Mesendoderm (in vitro differentiated cells): Measurements from ENCODE around the gene LIPA. TPM values are rescaled to one million over a fixed set of nuclear protein-coding genes. Genes with fewer than 3 reads are reported as not detected.

ENCODE experiments used
- DNase-seq: peaks from one replicate; pipeline ENCODE4 v3.0.0; 2013
- H2AK5ac ChIP-seq: 2 replicates; pipeline ENCODE4 v1.6.1; 2013; ENCODE audit warnings: low read length, inconsistent platforms
- H2BK120ac ChIP-seq: 2 replicates; pipeline ENCODE4 v1.6.1; 2013; ENCODE audit warnings: low read depth, mild to moderate bottlenecking, low read length, moderate library complexity, mixed read lengths
- H2BK15ac ChIP-seq: replicated peaks from 2 replicates; pipeline ENCODE4 v1.6.1; 2013; ENCODE audit warnings: low read depth, mild to moderate bottlenecking, moderate library complexity
- H2BK5ac ChIP-seq: 2 replicates; pipeline ENCODE4 v1.6.1; 2013; ENCODE audit warnings: low read length, inconsistent platforms
- H3K18ac ChIP-seq: 2 replicates; pipeline ENCODE4 v1.6.1; 2013; ENCODE audit warnings: mild to moderate bottlenecking, low read length, mixed read lengths
- H3K23ac ChIP-seq: one replicate; pipeline ENCODE4 v1.6.1; 2013; ENCODE audit warnings: low read length
- H3K27ac ChIP-seq: 2 replicates; pipeline ENCODE4 v1.5.1; 2013; ENCODE audit warnings: low read depth, mild to moderate bottlenecking, inconsistent platforms, low read length, moderate library complexity
- H3K27me3 ChIP-seq: 2 replicates; pipeline ENCODE4 v1.6.1; 2013; ENCODE audit warnings: low read length, control low read depth, mild to moderate bottlenecking, inconsistent platforms; ENCODE audit not compliant: insufficient read depth, poor library complexity
- H3K36me3 ChIP-seq: 2 replicates; pipeline ENCODE4 v1.6.1; 2013; ENCODE audit warnings: low read length, inconsistent platforms; ENCODE audit not compliant: control insufficient read depth, insufficient read depth
- H3K4ac ChIP-seq: one replicate; pipeline ENCODE4 v1.6.1; 2013; ENCODE audit warnings: low read depth, mild to moderate bottlenecking, low read length, moderate library complexity
- H3K4me1 ChIP-seq: 2 replicates; pipeline ENCODE4 v1.6.1; 2013; ENCODE audit warnings: low read depth, low read length, inconsistent platforms; ENCODE audit not compliant: control insufficient read depth
- H3K4me2 ChIP-seq: 2 replicates; pipeline ENCODE4 v1.6.1; 2013; ENCODE audit warnings: low read length
- H3K4me3 ChIP-seq: 2 replicates; pipeline ENCODE4 v1.5.1; 2013; ENCODE audit warnings: mild to moderate bottlenecking, low read length
- H3K56ac ChIP-seq: one replicate; pipeline ENCODE4 v1.6.1; 2013; ENCODE audit warnings: low read length
- H3K79me1 ChIP-seq: 2 replicates; pipeline ENCODE4 v1.6.1; 2013; ENCODE audit warnings: low read length, inconsistent platforms
- H3K79me2 ChIP-seq: 2 replicates; pipeline ENCODE4 v1.6.1; 2013; ENCODE audit warnings: mild to moderate bottlenecking, low read length; ENCODE audit not compliant: control insufficient read depth, insufficient read depth
- H3K9ac ChIP-seq: 2 replicates; pipeline ENCODE4 v1.6.1; 2013; ENCODE audit warnings: low read length, inconsistent platforms
- H4K5ac ChIP-seq: one replicate; pipeline ENCODE4 v1.6.1; 2013; ENCODE audit warnings: low read length
- H4K8ac ChIP-seq: one replicate; pipeline ENCODE4 v1.6.1; 2013; ENCODE audit warnings: low read depth, mild to moderate bottlenecking, control low read depth, low read length, moderate library complexity
- WGBS: extraction: QIAGEN DNeasy Blood & Tissue Kit; methylation state at CpG from one replicate; pipeline ENCODE4 v1.1.7; 2013; ENCODE audit warnings: low lambda C conversion rate, missing lambda C conversion rate; ENCODE audit not compliant: insufficient coverage; ENCODE audit errors: extremely low coverage; 5-methylcytosine and 5-hydroxymethylcytosine counted together
- polyA plus RNA-seq, 2 experiments: library from polyadenylated mRNA; stranded (reverse); fragments of 200-250 nt; gene quantifications; one replicate each; pipeline ENCODE4 v1.2.3, GENCODE V29; 2013

The LIPA gene
- 39.3 TPM for polyA plus RNA-seq (2013, experiment 1 of 2)
- 38.4 TPM for polyA plus RNA-seq (2013, experiment 2 of 2)

DNA sequence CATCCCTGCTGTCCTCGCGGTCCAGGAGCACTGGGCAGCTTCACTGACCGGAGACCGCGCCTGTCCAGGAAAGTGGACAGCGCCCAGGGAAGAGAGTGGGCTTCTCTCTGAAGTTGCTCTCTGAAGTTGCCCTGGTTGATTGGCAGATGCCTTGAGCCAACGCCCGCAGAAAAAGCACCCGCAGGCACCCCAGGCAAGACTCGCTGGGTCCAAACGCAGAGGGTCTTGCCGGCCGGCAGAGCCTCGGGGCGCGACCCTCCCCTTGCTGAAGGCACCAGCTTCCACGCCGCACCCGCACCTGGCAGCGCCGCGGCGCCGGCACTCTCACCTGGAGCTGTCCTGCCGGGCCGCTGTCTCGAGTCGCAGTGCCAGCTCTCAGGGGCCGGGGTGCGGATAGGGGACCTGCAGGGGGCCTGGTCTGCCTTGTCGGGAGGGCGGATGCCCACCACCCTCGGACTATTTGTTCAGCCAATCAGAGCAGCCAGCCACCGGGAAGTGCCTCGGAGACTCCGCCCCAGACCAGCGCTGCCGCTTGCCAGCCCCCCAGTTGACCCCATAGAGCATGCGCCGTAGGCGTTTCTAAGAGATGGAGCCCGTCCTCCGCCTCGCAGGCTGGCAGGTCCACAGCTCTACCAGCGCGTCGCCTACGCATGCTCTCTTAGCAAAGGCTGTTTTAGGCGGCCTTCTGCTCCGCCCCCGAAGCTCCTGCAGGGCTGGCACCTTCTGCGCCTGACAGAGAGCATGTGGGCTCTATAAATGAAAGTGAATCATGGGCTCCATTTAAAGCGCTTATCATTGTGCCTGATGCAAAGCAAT lies at the start of gene LIPA:
Gene LIPA, minus strand, starts transcription at position 367 of the 816 bp plus-strand sequence. CDS start 4,127 bp downstream, outside the sequence.
- peak within 1 kb of the TSS; percentile 67 for H3K4me3 ChIP-seq
- peak within 1 kb of the TSS; percentile 61 for H3K9ac ChIP-seq
- no peak within 1 kb of the TSS for H3K18ac ChIP-seq
- H3K23ac ChIP-seq, result peak within 1 kb of the TSS; percentile 48
- H3K36me3 ChIP-seq, result no peaks in the 10 kb centered on the region
- DNase-seq, result peak; percentile 98
- H3K4me2 ChIP-seq, result peak within 1 kb of the TSS; percentile 79
- H3K4ac ChIP-seq, result no peak within 1 kb of the TSS
- peak within 1 kb of the TSS; percentile 79 for H3K56ac ChIP-seq
- no CpG with 5 or more reads among the region's 53 CpGs for WGBS
- H2BK5ac ChIP-seq, result no peak within 1 kb of the TSS
- H3K79me1 ChIP-seq, result no peaks in the 10 kb centered on the region
- no peak within 1 kb of the TSS for H4K5ac ChIP-seq
- H2AK5ac ChIP-seq, result no peak within 1 kb of the TSS
- H3K4me1 ChIP-seq, result peaks cover 3% of the 10 kb centered on the region
- no peak within 1 kb of the TSS for H3K27ac ChIP-seq
- no peaks in the 10 kb centered on the region for H3K79me2 ChIP-seq
- H3K27me3 ChIP-seq, result no peaks in the 10 kb centered on the region
- H4K8ac ChIP-seq, result no peak within 1 kb of the TSS
- H2BK120ac ChIP-seq, result no peak within 1 kb of the TSS
- no peak within 1 kb of the TSS for H2BK15ac ChIP-seq

DNA sequence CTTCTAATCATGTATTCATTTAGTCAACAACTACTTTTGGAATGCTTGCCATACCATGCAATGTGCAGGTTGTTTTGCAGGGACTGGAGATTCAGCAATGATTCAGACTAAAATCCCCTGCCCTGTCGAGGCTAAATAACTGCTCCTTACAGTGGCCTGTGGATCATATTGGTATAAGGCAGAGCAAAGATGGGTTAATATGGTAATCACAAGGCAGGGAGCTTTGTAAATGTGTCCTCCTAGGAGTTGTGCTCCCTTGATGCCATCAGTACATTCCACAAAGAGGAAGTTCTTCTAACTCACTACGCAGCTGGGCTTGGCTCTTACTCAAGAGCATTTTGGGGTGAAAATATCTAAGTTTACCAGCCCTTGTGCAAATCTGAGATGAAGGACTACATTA lies 49.7 kb upstream of the LIPA start:
- DNase-seq, result no peak
- H3K56ac ChIP-seq, result no peak overlapping the region
- no peak overlapping the region for H3K4me3 ChIP-seq

DNA sequence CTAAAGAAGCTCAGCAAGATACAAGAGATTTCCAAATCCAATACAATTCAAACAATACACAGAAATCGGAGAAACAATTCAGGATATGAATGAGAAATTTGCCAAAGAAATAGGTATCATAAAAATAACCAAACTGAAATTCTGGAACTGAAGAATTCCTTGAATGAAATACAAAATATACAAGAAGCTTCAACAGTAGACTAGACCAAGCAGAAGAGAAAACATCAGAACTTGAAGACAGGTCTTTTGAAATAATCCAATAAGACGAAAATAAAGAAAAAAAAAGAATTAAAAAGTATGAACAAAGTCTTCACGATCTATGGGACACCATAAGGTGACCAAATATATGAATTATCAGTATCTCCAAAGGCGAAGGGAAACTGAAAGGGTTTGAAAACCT lies 47.5 kb upstream of the LIPA start:
- Histone ChIP-seq H3K18ac (no peak overlapping the region), H3K27me3 (no peaks in the 10 kb centered on the region), H3K4me1 (no peaks in the 10 kb centered on the region), H3K9ac (no peak overlapping the region), H3K36me3 (no peaks in the 10 kb centered on the region), H3K4me3 (no peak overlapping the region), H3K27ac (no peak overlapping the region), H4K8ac (no peak overlapping the region), H2BK15ac (no peak overlapping the region), H4K5ac (no peak overlapping the region), H3K56ac (no peak overlapping the region), H2BK120ac (no peak overlapping the region), H3K4ac (no peak overlapping the region), H2AK5ac (no peak overlapping the region), H3K23ac (no peak overlapping the region), H3K4me2 (no peak overlapping the region), H3K79me2 (no peaks in the 10 kb centered on the region), H3K79me1 (no peaks in the 10 kb centered on the region), H2BK5ac (no peak overlapping the region)
- WGBS, result no CpG with 5 or more reads among the region's 4 CpGs
- no peak for DNase-seq

More for the DNA sequence above, 49.7 kb upstream of the LIPA start:
- no peaks in the 10 kb centered on the region for H3K79me2 ChIP-seq
- no CpG with 5 or more reads among the region's 2 CpGs for WGBS
- H3K36me3 ChIP-seq, result no peaks in the 10 kb centered on the region
- no peak overlapping the region for H4K5ac ChIP-seq
- no peak overlapping the region for H2BK120ac ChIP-seq
- no peak overlapping the region for H2AK5ac ChIP-seq
- no peaks in the 10 kb centered on the region for H3K79me1 ChIP-seq
- no peaks in the 10 kb centered on the region for H3K4me1 ChIP-seq
- no peak overlapping the region for H2BK5ac ChIP-seq
- H3K18ac ChIP-seq, result no peak overlapping the region
- no peak overlapping the region for H3K9ac ChIP-seq
- H3K27ac ChIP-seq, result no peak overlapping the region
- H2BK15ac ChIP-seq, result no peak overlapping the region
- H3K23ac ChIP-seq, result no peak overlapping the region
- H3K4ac ChIP-seq, result no peak overlapping the region
- no peak overlapping the region for H4K8ac ChIP-seq
- H3K27me3 ChIP-seq, result no peaks in the 10 kb centered on the region
- H3K4me2 ChIP-seq, result no peak overlapping the region

DNA sequence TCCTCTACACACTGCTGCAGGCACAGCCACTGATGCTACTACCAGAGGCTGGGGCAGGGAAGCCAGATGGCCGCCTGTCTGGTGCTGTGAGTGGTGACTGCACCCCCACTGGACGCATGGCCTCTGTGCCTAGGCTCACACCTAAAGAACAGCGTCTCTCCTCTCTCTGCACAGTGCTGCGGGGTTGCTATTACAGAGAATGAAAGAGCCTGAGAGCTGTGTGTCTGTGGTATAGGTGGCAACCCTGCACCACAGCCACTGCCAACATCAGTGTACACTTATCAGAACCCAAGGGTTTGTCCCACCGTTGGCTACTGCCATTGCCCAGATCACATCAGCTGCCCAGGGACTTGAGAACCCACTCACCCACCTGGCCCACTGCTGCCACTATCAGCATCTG lies 46.2 kb upstream of the LIPA start:
- Histone ChIP-seq H3K79me1 (no peaks in the 10 kb centered on the region), H3K4me2 (no peak overlapping the region), H4K8ac (no peak overlapping the region), H3K79me2 (no peaks in the 10 kb centered on the region), H2BK15ac (no peak overlapping the region), H3K27ac (no peak overlapping the region), H3K27me3 (no peaks in the 10 kb centered on the region), H4K5ac (no peak overlapping the region), H2BK120ac (no peak overlapping the region), H2BK5ac (no peak overlapping the region), H3K23ac (no peak overlapping the region), H3K4ac (no peak overlapping the region), H3K36me3 (no peaks in the 10 kb centered on the region), H3K18ac (no peak overlapping the region), H3K56ac (no peak overlapping the region), H2AK5ac (no peak overlapping the region), H3K4me1 (no peaks in the 10 kb centered on the region), H3K9ac (no peak overlapping the region), H3K4me3 (no peak overlapping the region)
- no peak for DNase-seq
- WGBS, result no CpG with 5 or more reads among the region's 5 CpGs

DNA sequence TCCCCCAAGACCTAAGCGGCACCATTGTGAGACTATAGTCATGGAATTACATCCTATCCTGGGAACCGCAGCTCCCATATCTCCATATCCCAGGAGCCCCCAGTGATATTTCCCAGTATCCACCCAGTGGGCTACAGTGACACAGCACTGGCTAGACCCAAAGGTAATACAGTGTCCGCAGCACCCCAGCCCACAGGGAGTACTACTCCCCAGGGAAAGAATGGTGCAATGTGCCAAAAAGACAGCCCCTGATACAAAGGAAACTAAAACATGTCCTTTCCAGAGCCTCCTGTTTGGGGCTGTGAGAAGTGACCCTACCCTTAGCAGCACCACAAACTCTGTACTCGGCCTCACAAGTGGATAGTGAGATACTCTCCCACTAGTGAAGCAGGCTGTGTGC lies 45.8 kb upstream of the LIPA start:
- Histone ChIP-seq H4K8ac (no peak overlapping the region), H3K4ac (no peak overlapping the region), H3K4me1 (no peaks in the 10 kb centered on the region), H2BK5ac (no peak overlapping the region), H2AK5ac (no peak overlapping the region), H3K79me1 (no peaks in the 10 kb centered on the region), H3K27ac (no peak overlapping the region), H2BK120ac (no peak overlapping the region), H3K9ac (no peak overlapping the region), H3K36me3 (peaks cover 2% of the 10 kb centered on the region), H3K79me2 (no peaks in the 10 kb centered on the region), H3K4me3 (no peak overlapping the region), H3K18ac (no peak overlapping the region), H2BK15ac (no peak overlapping the region), H3K23ac (no peak overlapping the region), H3K27me3 (no peaks in the 10 kb centered on the region), H3K56ac (no peak overlapping the region), H4K5ac (no peak overlapping the region), H3K4me2 (no peak overlapping the region)
- no CpG with 5 or more reads among the region's 4 CpGs for WGBS
- DNase-seq, result peak; percentile 52
